HAP-1 (cell line): Measurements from ENCODE around the gene GRM5.

Experiments
- DNase-seq, 2 experiments: peaks; one replicate each; pipeline ENCODE4 v3.0.0-alpha.2; 2016 to 2020; ENCODE audit warnings: low spot score in 2 of 2
- H3K27me3 ChIP-seq: fragments of 250-450 bp; sonication (Bioruptor Pico); 2 replicates; pipeline ENCODE4 v1.5.1; 2020; ENCODE audit warnings: low read depth, mild to moderate bottlenecking, moderate library complexity
- H3K36me3 ChIP-seq: fragments of 250-450 bp; sonication (Bioruptor Pico); replicated peaks from 2 replicates; pipeline ENCODE4 v1.5.1; 2020; ENCODE audit warnings: mild to moderate bottlenecking
- H3K4me1 ChIP-seq: fragments of 250-450 bp; sonication (Bioruptor Pico); 2 replicates; pipeline ENCODE4 v1.5.1; 2020; ENCODE audit warnings: mild to moderate bottlenecking
- H3K4me3 ChIP-seq: fragments of 250-450 bp; sonication (Bioruptor Pico); 2 replicates; pipeline ENCODE4 v1.5.1; 2020; ENCODE audit warnings: mild to moderate bottlenecking, moderate library complexity
- H3K9me3 ChIP-seq: fragments of 250-450 bp; sonication (Bioruptor Pico); 2 replicates; pipeline ENCODE4 v1.5.1; 2020; ENCODE audit warnings: mild to moderate bottlenecking, moderate library complexity
- in situ Hi-C: fragments of 300-500 bp; cut with MboI; formaldehyde crosslinking; loops from 3 replicates; pipeline ENCODE4 v1.14.3; 2020; ENCODE audit warnings: low sequenced_read_pairs, inconsistent platforms, mixed read lengths

The GRM5 gene

DNA sequence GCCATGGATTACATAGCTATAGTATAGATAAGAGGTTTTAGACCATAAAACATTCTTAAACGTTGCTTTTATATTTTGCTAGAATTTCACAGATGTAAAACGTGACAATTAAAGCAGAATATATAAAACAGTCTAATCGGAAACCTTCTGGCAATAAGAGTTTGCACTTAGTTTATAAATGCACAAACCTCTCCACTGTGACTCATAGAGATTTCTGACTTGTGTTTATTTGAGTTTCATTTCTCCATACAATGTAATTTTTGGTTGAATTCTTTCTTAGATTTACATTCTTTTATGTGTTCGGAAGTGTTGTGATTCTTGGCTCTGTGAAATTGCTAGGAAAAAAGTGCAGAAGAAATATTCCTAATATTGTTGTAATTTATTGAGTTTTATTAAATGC is 439.6 kb downstream of the GRM5 start:
- Histone ChIP-seq H3K36me3 (no peaks in the 10 kb centered on the region), H3K4me3 (no peak overlapping the region), H3K9me3 (no peaks in the 10 kb centered on the region), H3K27me3 (0 out of 2 replicates have a peak, but pooled peaks cover 2% of the 10 kb centered on the region), H3K4me1 (no peaks in the 10 kb centered on the region)
- no peak for DNase-seq
- in situ Hi-C loops = no loop called here

DNA sequence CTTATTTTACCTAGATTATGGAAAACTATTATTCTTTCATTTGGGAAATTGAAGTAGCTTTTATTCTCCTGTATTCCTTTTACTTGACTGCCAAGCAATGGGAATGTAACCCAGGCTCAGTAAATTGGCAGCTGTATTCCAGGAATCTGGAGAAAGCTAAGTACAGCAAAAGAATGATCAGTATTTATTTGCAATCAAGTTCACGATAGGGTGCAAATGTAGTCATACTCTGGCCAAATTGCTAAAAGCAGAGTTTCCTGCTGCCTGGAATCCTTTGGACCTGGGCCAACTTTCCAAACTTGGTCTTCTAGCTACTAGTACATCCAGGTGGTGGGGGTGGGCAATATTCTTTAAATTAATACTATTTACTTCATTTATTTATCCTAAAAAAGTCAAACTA is 442.3 kb downstream of the GRM5 start:
- no peaks in the 10 kb centered on the region for H3K36me3 ChIP-seq

DNA sequence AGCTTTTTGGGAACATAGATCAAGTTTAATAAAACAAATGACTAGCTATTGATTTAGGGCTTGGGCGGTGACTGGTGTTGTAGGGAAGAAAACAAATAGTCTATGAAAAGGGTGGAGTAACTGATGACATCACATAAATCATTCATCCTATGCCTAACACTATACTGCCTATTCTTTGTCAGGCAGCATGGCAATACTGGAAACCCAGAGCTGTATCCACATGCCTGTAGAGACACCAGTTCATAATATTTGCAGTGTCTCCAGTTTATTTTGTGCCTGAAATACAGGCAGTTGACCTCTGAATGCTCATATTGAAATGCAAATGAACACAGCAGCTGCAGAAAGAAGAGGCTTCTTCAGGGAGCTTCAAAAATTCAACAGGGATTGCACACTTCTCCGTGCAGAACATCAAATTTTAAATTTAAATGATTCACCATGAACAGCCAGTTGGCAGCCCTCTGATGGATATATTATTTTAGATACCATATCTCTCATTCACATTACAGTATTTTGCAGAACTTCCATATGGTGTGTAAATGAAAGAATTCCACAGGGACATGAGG is 445.1 kb downstream of the GRM5 start:
- Histone ChIP-seq H3K27me3 (peaks cover 2% of the 10 kb centered on the region; the same call in 1 of the 2 replicates), H3K4me1 (no peaks in the 10 kb centered on the region), H3K36me3 (no peaks in the 10 kb centered on the region), H3K9me3 (no peaks in the 10 kb centered on the region), H3K4me3 (no peak overlapping the region)
- in situ Hi-C loops = no loop called here
- DNase-seq = no peak

More for the DNA sequence above, 442.3 kb downstream of the GRM5 start:
- in situ Hi-C loops = no loop called here
- no peaks in the 10 kb centered on the region for H3K4me1 ChIP-seq
- no peak overlapping the region for H3K4me3 ChIP-seq
- no peak for DNase-seq
- peaks cover 4% of the 10 kb centered on the region; the same call in 1 of the 2 replicates for H3K27me3 ChIP-seq
- H3K9me3 ChIP-seq = no peaks in the 10 kb centered on the region

DNA sequence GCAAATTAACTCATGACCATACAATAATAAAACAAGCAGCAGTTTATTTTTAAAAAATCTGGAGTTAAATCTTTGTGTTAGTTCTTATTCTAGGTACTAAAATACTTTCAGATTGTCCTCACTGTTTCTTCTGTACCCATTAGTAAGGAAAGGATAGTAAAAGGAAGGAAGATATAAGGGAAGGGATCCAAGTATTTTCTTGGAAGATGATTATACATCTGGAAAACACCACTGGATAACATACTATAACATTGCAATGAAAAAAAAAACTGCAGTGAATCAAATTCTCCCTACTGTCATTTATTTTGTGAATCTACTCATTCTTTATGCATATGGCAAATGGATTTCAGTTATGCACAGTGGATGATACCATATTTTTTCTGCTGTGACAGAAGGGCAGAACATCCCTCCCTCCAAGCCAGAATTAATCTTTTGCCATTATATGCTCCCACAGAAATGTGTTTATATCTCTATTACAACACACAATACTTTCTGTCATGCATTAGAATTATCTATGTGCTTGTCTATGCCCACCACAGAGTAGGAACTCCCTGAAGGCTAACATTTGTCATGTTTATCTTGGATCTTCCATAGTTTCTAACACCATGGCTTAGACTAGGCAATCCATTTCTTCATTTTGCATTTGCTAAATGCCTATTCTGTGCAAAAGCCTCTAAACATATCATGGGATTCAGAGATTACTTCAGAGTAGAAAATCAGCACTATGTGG is 446.0 kb downstream of the GRM5 start:
- no peaks in the 10 kb centered on the region for H3K9me3 ChIP-seq
- H3K4me3 ChIP-seq = no peak overlapping the region
- no peaks in the 10 kb centered on the region for H3K4me1 ChIP-seq
- in situ Hi-C loops = no loop called here
- peaks cover 2% of the 10 kb centered on the region; the same call in 1 of the 2 replicates for H3K27me3 ChIP-seq
- no peaks in the 10 kb centered on the region for H3K36me3 ChIP-seq
- DNase-seq = no peak

DNA sequence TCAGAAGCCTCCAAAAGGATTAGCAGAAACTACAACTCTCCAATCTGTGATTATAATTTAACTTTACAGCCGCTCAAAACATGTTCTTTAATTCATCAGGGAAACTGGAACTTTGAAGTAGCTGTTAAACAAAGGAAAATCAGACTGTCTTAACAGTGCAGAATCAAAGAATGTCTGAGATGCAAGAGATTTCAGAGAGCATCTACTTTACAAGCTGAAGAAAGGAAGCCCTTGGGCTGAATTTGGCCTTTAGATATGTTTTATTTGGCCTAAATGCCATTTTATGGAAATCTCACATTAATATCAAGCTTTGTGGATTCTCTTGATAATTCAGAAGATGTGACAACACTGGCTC is 446.7 kb downstream of the GRM5 start:
- in situ Hi-C loops = no loop called here
- Histone ChIP-seq H3K9me3 (no peaks in the 10 kb centered on the region), H3K4me3 (no peak overlapping the region), H3K4me1 (no peaks in the 10 kb centered on the region), H3K27me3 (peaks cover 2% of the 10 kb centered on the region; the same call in 1 of the 2 replicates), H3K36me3 (no peaks in the 10 kb centered on the region)
- no peak for DNase-seq

DNA sequence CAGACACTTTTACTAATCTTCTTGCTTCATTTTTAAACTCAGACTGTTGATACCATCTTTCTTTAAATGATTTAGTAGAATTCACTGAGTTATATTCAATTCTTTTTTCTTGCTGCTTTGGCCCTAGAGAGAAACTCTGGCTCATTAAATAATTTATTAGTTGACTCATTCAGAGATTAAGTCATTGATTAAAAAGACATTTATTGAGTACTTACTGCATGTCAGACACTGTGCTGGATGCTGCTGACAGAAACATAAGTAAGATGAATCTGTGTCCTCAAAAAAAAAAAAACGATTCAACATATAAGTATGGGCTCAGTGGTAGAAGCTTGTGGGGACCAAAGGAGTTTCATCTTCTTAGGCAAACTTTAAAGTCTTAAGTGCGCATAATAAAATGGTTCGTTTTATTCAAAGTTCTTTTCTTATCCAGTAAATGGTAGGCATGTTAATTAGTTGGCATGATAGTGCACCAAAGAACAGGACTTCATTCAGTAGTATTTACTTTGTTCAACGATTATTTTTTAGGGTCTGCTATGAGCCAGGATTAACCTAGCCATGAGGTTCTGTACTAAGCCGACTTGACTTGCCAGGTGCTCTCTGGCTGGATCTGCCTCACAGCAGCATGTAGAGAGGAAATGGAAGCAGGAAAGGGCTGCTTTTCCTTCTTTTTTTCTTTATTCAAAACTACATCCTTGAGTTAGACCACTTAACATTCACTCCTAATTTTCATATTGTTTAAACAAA is 447.3 kb downstream of the GRM5 start:
- in situ Hi-C loops = no loop called here
- Histone ChIP-seq H3K9me3 (no peaks in the 10 kb centered on the region), H3K4me1 (no peaks in the 10 kb centered on the region), H3K27me3 (peaks cover 2% of the 10 kb centered on the region; the same call in 1 of the 2 replicates), H3K36me3 (no peaks in the 10 kb centered on the region), H3K4me3 (no peak overlapping the region)
- no peak for DNase-seq

DNA sequence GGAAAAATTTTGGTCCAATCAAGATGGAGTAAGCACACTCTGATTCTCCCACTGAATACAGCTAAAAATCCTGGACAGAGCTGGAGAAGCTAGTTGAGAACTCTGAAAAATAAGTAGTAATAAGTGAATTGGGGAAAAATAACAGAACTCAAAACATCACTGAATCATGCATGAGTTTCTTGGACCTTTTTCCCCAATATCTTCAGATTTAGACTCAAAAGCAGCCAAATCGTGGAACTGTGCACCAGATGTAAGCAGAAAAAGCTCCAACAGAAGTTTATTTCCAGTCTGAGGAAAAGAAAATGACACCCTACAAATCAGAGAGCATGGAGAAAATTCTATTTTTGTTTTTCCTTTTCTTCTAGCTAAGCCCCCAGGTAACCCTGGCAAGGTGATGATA is 448.6 kb downstream of the GRM5 start:
- no peak overlapping the region for H3K4me3 ChIP-seq
- H3K27me3 ChIP-seq = peaks cover 2% of the 10 kb centered on the region; the same call in 1 of the 2 replicates
- no peak for DNase-seq
- no peaks in the 10 kb centered on the region for H3K9me3 ChIP-seq
- in situ Hi-C loops = no loop called here
- no peaks in the 10 kb centered on the region for H3K36me3 ChIP-seq
- no peaks in the 10 kb centered on the region for H3K4me1 ChIP-seq

DNA sequence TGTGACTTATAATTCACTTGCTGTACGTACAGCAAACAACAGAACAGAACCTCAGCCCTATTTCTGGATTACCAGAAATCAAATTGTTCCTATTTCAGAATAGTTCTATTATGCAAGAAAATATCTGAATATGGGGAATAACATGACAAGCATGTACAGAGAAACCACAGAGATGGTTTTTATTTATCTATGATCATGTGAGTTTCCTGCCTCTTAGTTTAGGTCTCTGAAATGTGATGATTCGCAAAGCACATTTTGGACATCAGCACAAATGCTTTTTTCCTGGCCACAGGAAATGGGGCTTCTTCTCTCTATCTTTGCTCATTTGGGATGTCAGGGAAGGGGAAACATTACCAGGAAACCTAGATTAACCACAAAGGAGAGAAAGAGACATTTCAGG is 461.5 kb downstream of the GRM5 start:
- no peak for DNase-seq
- in situ Hi-C loops = no loop called here
- H3K9me3 ChIP-seq = no peaks in the 10 kb centered on the region
- no peaks in the 10 kb centered on the region for H3K36me3 ChIP-seq
- no peaks in the 10 kb centered on the region; the same call in 1 of the 2 replicates for H3K4me1 ChIP-seq
- H3K27me3 ChIP-seq = 0 out of 2 replicates have a peak, but pooled peaks cover 3% of the 10 kb centered on the region
- H3K4me3 ChIP-seq = no peak overlapping the region

DNA sequence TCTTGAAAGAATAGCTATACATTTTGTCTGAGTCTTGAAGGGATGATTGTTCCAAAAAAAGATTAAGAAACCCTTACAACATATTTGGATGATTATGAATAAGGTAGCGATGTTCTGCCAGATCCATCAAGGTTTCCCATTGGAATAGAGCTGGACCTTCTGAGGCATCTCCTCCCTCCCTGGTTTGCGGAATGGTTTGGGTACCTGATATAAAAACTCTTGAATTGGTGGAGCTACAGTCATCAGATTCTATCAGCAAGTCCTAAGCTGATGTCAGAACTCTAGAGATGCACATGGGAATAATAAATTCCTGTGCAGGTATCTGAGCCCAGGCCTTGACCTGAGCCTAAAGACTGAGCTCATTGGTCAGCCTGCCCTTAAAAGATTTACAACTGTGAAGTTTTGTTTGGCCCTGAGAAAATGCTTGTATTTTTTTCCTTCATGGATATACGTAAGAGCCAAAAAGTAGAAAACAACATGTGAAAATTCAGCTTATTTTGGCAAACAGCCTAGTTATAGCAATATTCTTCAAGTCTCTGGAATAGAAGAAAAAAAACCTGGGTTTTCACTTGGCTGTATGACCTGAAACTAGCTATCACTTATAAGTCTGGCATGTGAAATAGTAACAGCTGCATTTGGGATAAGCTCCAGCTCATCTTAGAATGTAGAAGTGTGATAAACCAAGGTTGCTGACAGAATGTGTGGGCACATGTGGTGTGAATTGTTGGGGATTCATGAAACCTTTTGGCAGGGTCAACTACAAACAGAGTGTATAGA is 462.5 kb downstream of the GRM5 start:
- in situ Hi-C loops = no loop called here
- no peaks in the 10 kb centered on the region for H3K36me3 ChIP-seq
- H3K4me3 ChIP-seq = no peak overlapping the region
- H3K9me3 ChIP-seq = no peaks in the 10 kb centered on the region
- H3K4me1 ChIP-seq = no peaks in the 10 kb centered on the region; the same call in 1 of the 2 replicates
- 0 out of 2 replicates have a peak, but pooled peaks cover 3% of the 10 kb centered on the region for H3K27me3 ChIP-seq
- DNase-seq = no peak

DNA sequence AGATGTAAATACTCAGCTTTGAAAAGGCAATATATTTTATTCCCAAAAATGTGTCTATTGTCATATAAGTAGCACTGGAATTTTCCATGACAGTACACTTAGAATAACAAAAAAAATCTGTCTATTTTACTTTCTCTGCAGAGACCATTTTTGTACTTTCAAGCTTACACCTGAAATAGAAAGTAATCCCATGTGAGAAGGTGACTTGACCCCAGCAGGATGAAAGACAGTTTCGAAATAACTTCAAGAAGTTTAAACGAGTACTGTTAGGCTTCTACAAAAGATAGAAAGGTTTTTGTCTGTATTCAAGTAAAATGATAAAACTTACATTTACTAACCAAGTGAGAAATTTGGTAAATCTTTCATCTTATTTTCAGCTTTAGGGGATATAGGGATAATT is 468.4 kb downstream of the GRM5 start:
- in situ Hi-C loops = no loop called here
- H3K4me3 ChIP-seq = no peak overlapping the region
- H3K9me3 ChIP-seq = no peaks in the 10 kb centered on the region
- no peaks in the 10 kb centered on the region for H3K36me3 ChIP-seq
- 0 out of 2 replicates have a peak, but pooled peaks cover 3% of the 10 kb centered on the region for H3K27me3 ChIP-seq
- H3K4me1 ChIP-seq = no peaks in the 10 kb centered on the region; the same call in 1 of the 2 replicates
- no peak for DNase-seq

DNA sequence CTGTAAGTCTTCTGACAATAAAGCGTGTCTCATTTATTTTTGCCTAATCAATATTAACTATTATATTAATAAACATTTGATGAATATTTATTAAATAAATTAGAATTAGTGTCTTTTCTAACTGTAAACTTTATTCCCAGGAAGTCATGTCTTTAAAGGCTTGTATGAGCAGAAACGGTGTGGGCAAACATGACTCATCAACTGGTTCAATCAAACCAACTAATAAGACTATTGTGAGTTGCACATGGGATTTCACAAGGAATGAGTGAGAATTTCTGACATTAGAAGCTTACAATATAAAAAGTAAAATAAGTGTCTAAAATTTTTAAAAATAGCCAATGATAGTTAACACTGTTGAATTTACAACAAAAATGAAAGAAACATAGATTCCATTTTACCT is 469.0 kb downstream of the GRM5 start:
- Histone ChIP-seq H3K4me1 (no peaks in the 10 kb centered on the region; the same call in 1 of the 2 replicates), H3K36me3 (no peaks in the 10 kb centered on the region), H3K9me3 (no peaks in the 10 kb centered on the region), H3K27me3 (0 out of 2 replicates have a peak, but pooled peaks cover 3% of the 10 kb centered on the region), H3K4me3 (no peak overlapping the region)
- in situ Hi-C loops = no loop called here
- DNase-seq = no peak

DNA sequence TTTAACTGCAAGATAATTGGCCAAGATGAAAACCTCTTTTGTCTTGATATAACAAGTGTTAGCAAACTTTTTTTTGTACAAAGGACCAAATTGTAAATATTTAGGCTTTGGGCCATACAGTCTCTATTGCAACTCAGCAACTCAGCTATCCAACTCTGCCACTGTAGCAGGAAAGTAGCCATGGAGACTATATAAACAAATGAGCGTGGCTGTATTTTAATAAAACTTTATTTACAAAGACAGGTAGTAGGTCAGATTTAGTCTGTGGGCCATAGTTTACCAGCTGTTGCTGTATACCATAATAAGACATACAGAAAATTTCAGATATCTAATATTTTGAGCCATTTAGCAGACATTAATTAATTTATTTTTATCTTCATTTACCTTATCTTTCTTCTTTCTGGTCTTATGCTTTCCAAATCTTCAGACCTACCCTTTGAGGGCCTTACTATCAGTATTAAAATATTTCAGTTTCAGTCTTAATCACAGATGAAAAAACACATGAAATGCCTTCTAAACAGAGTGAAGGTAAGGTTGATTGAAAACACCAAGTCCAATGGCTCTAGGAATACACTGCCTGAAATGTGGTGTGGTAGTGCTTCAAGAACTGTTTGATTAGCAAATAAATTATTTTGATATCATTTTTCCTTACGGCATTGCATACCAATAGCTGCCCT is 471.4 kb downstream of the GRM5 start:
- no peaks in the 10 kb centered on the region for H3K36me3 ChIP-seq
- no peak for DNase-seq
- no peaks in the 10 kb centered on the region for H3K4me1 ChIP-seq
- no peaks in the 10 kb centered on the region for H3K27me3 ChIP-seq
- in situ Hi-C loops = no loop called here
- H3K9me3 ChIP-seq = no peaks in the 10 kb centered on the region
- H3K4me3 ChIP-seq = no peak overlapping the region

DNA sequence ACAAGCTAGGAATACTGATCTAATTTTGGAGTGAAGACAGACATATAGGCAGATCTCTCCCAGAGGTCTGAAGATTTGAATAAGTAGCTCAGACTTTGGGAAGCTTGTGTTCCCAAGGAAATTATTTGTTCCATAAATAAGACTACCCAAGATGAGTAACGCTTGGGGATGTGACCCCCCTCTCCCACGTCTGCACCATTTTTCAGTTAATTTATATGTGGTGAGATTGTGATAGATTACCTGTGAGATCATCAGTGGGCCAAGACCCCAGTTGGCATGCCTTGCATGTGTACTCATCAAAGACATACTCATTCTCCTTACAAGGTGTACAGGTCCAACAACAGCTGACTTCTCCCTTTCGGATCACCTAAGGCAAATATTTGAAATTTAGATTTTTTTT is 475.4 kb downstream of the GRM5 start:
- no peak for DNase-seq
- Histone ChIP-seq H3K27me3 (no peaks in the 10 kb centered on the region), H3K4me1 (no peaks in the 10 kb centered on the region), H3K4me3 (no peak overlapping the region), H3K9me3 (no peaks in the 10 kb centered on the region), H3K36me3 (no peaks in the 10 kb centered on the region)
- in situ Hi-C loops = no loop called here
